PC-9 (cell line): ENCODE data around the gene FMC1.

Experiments
- CTCF ChIP-seq: fragments of 200-600 bp; sonication (generic); conservative IDR thresholded peaks from 2 replicates; pipeline ENCODE4 v1.6.1; 2017; ENCODE audit warnings: mixed run types, antibody characterized with exemption, mild to moderate bottlenecking, moderate library complexity
- EZH2 ChIP-seq: fragments of 200-600 bp; sonication (generic); IDR thresholded peaks from 2 replicates; pipeline ENCODE4 v1.8.0; 2017; ENCODE audit warnings: antibody characterized with exemption, low read depth

DNA sequence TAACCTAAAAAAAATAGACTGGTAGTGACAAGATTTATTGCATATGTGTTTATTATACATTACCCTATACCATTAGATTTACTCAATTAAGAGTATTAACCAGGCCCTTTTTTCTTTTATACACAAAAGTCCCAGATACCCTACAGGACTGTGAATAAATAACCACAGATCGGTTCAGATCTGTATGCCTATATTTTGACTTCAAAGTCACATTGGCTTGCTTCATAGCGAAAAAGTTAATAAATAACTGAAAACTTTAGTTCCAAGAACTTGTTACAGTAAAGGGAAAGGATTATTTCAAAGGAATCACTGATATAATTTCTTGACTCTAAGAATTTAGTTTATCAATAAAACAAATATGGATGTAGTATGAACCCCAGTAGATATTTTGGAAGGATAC, 41.8 kb upstream of the FMC1 start:
- TF ChIP-seq CTCF (no peak), EZH2 (no peak)
